ENCODE measurements around the gene MACROD1.

The MACROD1 gene

GRCh38 chr11:64128255-64129006, 37.5 kb downstream of the MACROD1 start:
- no peak for DNase-seq

DNA sequence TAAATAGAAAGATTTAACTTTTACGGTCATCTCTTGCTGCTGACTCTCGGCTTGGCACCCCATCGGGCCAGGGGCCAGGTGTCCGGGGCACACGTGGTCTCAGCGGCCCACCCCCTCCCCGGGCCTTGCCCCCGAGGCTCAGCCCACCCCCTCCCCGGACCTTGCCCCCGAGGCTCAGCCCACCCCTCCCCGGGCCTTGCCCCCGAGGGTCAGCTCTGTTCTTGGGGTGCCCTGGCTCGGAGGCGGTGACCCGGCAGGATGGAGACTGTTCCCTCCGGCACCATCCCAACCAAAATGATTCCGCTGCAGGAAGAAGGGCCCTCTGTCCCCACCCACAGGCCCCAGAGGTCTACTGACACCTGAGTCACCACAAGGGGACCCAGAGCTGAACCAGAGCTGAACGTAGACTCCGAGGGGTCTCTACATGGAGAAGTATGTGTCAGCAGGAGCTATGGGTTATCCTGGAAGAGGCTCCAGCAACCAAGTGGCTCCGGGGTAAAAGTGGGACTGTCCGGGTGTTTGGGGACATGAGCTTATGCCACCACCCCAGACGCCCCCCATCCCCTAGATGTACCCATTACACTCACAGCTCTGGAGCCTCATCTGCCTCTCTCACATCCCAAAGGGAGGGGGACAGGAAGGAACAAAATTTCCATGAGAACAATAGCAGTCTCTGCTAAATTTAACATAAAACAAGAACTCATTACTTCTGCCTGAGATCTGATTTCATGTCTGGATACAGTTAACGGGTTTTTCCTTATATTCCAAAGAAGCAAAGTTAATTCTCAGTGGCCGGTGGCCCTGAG, 38.4 kb downstream of the MACROD1 start:
- DNase-seq, result no peak

- no peak for DNase-seq
These were observed 39.1 kb downstream of the MACROD1 start for GRCh38 chr11:64126796-64127195.

GRCh38 chr11:64126371-64126770, 39.5 kb downstream of the MACROD1 start:
- no peak for DNase-seq

DNA sequence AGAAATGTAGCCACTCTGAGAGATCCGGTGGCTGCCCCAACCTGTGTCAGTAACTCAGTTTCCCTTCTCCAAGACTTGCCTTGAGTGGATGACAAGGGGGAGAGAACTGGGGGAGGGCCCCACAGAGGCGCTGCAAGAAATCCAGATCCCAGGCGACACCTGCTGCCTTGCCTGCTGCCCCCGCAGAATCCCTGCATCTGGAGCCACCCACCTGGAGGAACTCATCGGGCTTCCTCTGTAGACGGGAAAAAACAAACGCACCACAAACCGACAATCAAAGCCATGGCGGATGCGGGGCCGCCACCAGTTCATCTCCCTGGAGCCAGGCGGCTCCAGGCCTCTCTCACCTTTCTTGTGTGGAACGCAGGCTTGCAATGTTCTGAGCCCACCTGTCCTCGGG, 40.2 kb downstream of the MACROD1 start:
- DNase-seq, result no peak

DNA sequence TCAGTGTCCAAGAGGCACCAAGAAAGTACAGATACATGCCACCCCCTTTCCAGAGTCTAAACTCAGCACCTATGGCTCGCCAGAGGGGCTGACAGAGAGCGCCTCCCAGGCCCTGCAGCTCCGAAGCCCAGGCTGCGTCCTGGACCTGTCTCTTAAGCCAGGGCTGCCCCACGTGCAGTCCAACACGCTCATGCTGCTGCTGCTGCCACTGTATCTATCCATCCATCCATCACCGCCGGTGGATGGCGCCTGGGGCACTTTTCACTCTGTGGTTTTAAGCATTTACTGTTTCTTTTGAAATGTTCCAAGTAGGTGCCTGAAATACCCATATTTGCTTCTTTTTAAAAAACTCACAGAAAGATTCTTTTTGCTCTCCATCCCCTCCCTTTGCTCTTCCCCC, 41.8 kb downstream of the MACROD1 start:
- DNase-seq, result no peak

GRCh38 chr11:64123679-64124078, 42.2 kb downstream of the MACROD1 start:
- DNase-seq, result no peak

- DNase-seq, result no peak
These were observed 43.2 kb downstream of the MACROD1 start for GRCh38 chr11:64122411-64123410.

- no peak for DNase-seq
These were observed 44.1 kb downstream of the MACROD1 start for GRCh38 chr11:64121663-64122410.

GRCh38 chr11:64120951-64121569, 44.9 kb downstream of the MACROD1 start:
- DNase-seq, result no peak

GRCh38 chr11:64119700-64120099, 46.2 kb downstream of the MACROD1 start:
- no peak for DNase-seq

DNA sequence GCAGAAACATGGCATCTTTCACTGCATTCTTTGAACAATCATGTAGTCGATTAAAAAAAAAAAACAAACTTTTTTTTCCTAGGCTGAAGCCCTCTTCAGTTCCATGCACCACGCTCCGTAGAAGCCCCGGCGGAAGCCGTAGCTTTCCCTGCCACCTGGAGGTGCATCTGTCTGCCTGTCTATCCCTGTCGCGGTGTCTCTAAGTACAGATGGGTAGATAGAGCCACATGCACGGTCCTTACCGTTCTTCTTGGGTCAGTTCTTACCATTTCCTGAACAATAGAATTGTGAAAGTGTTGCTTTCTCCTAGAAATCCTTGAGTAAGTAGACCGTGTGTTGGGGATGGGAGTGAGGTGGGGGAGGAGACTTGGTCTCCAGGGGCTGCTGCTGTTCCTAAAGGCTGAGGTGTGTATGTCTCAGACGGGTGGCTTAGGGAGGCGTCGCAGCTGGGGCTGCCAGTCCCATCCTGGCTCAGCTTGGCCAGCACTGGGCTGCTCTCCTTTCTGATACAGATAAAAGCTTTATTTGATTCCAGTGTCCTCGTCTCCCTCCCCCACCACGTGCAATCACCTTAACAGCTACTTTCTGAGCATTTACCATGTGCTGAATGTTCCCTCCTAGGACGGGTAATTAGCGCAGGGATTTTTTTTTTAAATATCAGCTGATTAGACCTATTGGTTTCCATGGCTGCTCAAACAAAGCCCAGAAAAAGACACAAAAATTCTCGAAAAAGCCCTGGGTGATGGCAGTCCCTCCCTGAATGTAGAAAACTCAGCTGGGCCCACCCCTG, 46.8 kb downstream of the MACROD1 start:
- no peak for DNase-seq

DNA sequence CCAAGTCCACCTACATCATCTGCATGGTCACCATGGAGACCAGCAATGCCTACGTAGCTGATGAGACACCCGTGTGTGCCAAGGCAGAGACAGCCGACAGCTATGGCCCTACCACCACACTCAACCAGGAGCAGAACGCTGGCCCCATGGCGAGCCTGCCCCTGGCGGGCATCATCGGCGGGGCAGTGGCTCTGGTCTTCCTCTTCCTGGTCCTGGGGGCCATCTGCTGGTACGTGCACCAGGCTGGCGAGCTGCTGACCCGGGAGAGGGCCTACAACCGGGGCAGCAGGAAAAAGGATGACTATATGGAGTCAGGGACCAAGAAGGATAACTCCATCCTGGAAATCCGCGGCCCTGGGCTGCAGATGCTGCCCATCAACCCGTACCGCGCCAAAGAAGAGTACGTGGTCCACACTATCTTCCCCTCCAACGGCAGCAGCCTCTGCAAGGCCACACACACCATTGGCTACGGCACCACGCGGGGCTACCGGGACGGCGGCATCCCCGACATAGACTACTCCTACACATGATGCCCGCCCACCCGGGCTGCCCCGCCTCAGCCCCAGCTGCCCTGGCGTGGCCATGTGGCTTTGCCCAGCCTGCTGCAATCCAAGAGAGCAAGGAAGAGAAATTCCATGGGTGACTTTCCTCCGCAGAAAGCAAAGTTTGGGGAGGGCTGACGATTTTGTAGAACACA, 48.0 kb downstream of the MACROD1 start:
- no peak for DNase-seq

DNA sequence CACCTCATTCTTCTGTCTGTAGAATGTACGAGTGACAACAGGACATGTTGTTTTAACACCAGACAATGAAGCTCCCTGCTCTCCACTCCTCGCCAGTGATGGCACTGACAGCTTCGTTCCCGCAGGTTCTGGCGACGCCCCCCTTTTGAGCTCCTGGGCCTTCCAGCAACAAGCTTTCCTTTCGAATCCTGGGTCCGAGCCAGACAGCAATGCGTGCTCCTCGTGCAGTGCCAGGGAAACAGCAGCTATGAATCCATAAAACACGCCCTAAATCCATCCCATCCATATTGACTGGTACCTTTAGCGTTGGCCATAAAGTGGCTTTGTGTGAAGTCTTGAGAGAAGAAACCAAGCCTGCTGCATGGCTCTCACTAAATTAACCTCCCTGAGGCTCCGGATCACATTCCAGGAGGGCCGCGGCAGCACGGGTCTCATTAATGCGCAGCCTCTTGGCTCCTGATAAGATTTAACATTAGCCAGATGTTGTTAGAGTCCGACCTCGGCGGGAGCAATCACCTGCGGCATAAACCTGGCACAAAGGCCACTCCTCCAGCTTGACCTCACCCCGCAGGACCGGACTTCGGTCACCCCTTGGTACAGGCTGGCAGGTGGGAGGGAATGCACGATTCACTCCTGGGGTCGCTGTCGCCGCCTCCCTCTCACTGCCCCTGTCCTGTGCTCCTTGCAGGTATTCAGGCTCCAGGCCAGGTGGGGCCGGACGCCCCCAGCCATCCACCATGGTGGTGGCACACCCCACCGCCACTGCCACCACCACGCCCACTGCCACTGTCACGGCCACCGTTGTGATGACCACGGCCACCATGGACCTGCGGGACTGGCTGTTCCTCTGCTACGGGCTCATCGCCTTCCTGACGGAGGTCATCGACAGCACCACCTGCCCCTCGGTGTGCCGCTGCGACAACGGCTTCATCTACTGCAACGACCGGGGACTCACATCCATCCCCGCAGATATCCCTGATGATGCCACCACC, 50.1 kb downstream of the MACROD1 start:
- DNase-seq, result no peak

- DNase-seq, result no peak
These were observed 51.7 kb downstream of the MACROD1 start for GRCh38 chr11:64114231-64114630.

DNA sequence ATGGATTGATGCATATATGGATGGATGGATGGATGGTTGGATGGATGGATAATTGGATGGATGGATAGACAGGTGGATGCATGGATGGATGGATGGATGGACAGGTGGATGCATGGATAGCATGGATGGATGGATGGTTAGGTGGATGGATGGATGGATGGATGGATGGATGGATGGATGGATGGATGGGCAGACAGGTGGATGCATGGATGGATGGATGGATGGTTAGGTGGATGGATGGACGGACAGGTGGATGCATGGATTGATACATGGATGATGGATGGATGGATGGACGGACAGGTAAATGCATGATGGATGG, 52.5 kb downstream of the MACROD1 start:
- DNase-seq, result no peak

DNA sequence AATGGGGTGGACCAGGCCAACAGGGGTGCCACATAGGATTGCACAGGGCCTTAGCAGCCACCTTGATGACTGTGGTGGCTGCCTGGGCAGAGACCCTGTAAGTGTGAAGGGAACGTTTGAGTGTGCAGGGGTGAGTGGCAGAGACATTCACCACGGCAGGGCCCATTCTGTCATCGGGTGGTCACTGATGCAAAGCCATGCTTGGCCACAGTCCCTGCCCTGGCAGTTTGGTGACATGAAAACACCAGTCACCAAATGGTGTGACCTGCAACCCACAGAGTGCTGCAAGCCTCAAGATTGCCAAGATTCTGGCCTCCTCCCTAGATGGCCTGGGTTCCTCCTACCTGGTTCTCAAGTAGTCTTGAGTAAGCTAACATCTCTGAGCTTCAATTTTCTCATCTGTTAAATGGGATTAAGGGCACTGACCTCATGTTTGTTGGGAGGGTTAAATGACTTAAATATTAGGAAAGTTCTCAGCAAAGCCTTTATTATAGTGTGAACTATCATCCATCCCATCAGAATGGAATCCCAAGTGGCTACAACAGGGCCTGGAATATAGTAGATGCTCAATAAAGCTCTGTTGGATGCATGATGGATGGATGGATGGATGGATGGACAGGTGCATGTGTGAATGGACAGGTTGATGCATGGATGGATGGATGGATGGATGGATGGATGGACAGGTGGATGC, 53.0 kb downstream of the MACROD1 start:
- DNase-seq, result no peak

Data from NCI-H1048 (cell line).